ENCODE data around the gene WNK2.
"Not testable (repeated sequence)": the region's sequence is repeated elsewhere in the genome, so short reads cannot be mapped to it uniquely, and the experiment has no call there.

The WNK2 gene

DNA sequence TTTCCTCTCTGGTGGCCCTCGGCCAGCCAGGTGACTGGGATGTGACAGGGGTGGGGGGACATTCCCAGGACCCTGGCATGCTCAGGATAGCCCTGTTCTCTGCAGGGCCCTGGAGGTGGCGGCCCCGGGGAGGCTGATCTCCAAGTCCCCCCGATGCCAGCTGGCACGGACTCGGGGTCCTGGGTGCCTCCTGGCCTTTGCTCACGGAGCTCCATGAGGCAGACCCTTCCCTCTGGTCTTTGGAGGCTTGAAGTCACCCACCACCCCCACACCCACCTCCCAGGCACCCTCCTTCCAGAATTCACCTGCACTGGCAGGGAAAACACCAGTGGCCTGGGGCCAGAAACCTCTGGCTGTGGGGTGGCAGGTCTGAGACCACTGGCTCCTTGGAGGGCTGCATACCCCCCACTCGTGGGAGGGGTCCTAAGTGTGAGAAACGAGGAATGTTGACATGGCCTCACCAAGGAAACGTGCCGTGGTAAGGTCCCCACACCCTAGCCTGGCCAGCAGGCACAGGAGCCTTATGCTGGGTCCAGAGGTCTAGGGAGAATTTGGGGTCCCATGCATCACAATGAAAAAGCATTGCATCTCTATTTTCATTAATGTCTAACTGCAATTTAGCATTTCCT, 136.8 kb downstream of the WNK2 start:
- DNase-seq, result peak in 1 of 42 donors; percentile 41
- intact Hi-C loops (cut with DNase I), result no loop called here

- intact Hi-C loops (cut with DNase I), result no loop called here
- no peak for DNase-seq
Measured at GRCh38 chr9:93321220-93321610, 137.3 kb downstream of the WNK2 start.

GRCh38 chr9:93323446-93323954, 139.6 kb downstream of the WNK2 start:
- intact Hi-C loops (cut with DNase I); DNase-seq: not testable (repeated sequence)

GRCh38 chr9:93324191-93324834, 140.4 kb downstream of the WNK2 start:
- intact Hi-C loops (cut with DNase I), result no loop called here
- no peak for DNase-seq

GRCh38 chr9:93325307-93326035, 141.5 kb downstream of the WNK2 start:
- intact Hi-C loops (cut with DNase I), result no loop called here
- DNase-seq, result peak in 1 of 42 donors; percentile 20

DNA sequence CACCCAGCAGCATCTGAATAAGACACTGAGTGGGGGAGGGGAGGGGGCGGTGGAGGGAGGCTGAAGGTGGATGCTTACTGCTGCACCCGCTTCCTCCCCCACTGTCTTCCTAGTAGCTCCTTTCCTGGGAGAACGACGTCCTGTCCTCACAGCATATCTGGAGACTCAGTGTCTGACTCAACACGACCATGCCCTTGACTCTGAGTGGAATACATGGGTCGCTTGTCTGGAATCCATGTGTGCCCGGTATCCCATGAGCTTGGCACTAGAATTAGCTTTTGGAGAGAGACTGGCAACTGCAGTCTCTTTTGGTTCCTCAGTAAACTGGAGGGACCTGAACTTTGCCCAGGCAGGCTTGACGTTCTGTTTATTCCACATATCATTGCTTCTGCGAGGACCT, 142.1 kb downstream of the WNK2 start:
- peak in 1 of 42 donors; percentile 39 for DNase-seq
- intact Hi-C loops (cut with DNase I), result no loop called here

- intact Hi-C loops (cut with DNase I), result no loop called here
Measured at GRCh38 chr9:93326654-93327053, 142.7 kb downstream of the WNK2 start.

DNA sequence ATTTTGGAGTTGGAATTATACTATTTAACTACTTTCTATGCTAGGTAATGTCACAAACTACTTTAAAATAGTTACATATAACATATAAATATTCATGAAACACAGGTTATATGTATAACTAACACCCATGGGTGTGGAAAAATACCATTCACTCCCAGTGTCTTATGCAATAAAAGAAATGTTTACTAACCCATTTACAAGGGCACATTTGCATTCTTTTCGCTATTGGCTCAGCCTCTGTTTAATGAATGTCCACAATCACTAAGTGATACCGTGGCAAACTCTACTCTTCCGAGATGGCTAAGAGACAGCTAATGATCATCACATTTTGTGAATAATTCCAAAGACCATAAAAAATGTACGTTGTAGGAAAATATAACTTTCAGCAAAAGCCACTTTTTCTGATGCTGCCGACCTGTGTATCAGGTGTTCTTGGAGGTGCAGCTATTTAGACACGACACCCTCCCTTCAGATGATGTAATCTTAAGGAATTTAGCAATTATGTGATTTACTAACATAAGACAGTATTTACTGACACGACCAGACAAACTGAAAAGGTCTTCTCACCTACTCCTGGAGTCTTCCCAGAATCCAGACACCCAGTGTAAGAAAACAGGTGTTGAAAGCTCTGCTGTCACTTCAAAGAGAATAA, 145.8 kb downstream of the WNK2 start:
- DNase-seq, result no peak
- intact Hi-C loops (cut with DNase I), result no loop called here

More at GRCh38 chr9:93326654-93327053, 142.7 kb downstream of the WNK2 start:
- DNase-seq, result peak in 1 of 42 donors; percentile 34

DNA sequence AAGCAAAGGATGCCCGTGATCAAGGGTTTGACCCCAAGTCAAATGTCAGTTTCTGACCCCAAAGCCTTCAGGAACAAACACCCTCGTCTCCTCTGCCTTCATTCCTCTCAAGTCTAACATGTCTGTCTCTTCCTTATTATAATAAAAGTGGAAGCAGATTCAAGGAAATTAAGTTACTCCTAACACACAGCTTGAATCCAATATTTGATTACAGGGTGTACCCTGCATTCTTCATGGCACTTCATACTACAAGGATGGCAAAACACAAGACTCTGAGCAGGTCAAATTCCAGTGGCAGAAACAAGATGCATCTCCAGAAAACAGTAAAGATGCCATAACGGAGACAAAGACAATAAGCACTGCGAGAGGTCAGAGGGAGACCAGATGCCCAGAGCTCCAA, 148.4 kb downstream of the WNK2 start:
- intact Hi-C loops (cut with DNase I), result no loop called here

GRCh38 chr9:93336720-93337119, 152.8 kb downstream of the WNK2 start:
- no peak for DNase-seq
- intact Hi-C loops (cut with DNase I), result no loop called here

More for the DNA sequence above, 148.4 kb downstream of the WNK2 start:
- no peak for DNase-seq

DNA sequence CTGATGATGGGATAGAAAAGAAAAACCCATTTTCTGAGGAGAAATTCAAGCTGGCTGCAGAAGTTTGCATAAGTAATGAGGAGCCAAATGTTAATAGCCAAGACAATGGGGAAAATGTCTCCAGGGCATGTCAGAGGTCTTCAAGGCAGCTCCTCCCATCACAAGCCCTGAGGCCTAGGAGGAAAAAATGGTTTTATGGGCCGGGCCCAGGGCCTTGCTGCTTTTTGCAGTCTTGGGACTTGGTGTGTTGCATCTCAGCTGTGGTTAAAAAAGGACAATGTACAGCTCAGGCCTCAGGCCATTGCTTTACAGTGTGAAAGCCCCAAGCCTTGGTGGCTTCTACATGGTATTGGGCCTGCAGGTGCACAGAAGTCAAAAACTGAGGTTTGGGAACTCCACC, 154.3 kb downstream of the WNK2 start:
- intact Hi-C loops (cut with DNase I); DNase-seq: not testable (repeated sequence)

GRCh38 chr9:93340091-93340490, 156.2 kb downstream of the WNK2 start:
- no peak for DNase-seq
- intact Hi-C loops (cut with DNase I), result no loop called here

- intact Hi-C loops (cut with DNase I), result not testable (repeated sequence)
Measured at GRCh38 chr9:93341820-93342219, 157.9 kb downstream of the WNK2 start.

GRCh38 chr9:93342428-93342827, 158.5 kb downstream of the WNK2 start:
- intact Hi-C loops (cut with DNase I); DNase-seq: not testable (repeated sequence)

More at GRCh38 chr9:93341820-93342219, 157.9 kb downstream of the WNK2 start:
- DNase-seq, result not testable (repeated sequence)

DNA sequence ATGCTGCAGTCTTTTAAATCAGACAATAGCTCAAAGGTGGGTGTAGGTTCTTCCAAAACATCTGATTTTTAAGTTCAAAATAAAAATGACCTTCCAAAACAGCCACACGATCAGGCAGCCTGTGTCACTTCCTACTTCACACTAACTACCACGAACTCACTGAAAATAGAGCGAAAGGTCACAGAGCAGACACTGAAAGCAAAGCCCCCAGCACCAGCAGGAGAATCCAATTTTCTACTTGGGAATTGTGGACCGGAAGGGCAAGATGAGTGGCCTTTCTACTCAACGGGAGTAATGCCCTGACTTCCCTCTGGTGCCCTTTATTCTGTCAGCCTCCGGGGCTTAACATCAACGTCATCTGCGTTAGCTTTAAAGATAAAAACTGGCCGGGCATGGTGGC, 159.7 kb downstream of the WNK2 start:
- intact Hi-C loops (cut with DNase I), result no loop called here

GRCh38 chr9:93345643-93346230, 161.8 kb downstream of the WNK2 start:
- intact Hi-C loops (cut with DNase I), result no loop called here
- peak in 1 of 42 donors; percentile 8 for DNase-seq

More for the DNA sequence above, 159.7 kb downstream of the WNK2 start:
- no peak for DNase-seq

DNA sequence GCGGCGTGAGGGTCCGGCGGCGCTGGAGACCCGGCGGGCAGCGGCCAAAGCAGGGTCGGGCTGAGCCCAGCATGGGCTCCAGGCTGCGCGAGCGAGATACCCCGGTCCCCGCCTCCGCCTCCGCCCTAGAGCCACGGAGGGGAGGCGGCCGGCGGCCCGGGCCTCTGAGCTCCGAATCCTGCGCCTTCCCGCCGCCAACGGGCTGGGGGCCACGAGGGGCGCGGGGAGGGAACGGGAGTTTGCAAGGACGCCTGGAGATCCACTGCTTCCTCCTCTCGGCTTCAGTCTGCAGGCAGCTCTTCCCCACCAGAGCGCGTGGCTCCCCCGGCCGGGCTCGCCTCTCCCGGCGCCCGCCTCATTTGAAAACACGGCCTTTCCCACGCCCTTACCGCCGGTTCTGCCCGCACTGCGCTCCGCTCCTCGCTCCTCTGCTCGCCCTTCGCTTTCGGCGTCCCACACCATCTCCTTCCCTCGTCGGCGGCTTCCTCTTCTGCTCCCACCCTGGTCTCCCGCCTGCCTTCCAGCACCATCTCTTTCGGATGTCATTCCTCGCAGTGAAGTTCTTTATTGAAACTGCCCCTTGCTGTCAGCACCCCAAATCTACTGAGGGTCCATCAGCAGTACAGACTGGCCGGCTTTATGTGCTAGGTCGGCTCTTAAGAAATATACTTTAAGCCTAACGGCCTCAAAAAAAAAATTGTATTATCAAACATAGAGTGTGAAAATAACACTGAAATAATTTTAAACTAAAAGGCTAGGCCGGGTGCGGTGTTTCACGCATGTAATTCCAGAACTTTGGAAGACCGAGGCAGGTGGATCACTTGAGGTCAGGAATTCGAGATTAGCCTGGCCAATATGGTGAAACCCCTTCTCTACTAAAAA, 162.5 kb downstream of the WNK2 start:
- intact Hi-C loops (cut with DNase I), result no loop called here
- peak in 36 of 42 donors; percentile 10 to 67 (median 36) for DNase-seq

DNA sequence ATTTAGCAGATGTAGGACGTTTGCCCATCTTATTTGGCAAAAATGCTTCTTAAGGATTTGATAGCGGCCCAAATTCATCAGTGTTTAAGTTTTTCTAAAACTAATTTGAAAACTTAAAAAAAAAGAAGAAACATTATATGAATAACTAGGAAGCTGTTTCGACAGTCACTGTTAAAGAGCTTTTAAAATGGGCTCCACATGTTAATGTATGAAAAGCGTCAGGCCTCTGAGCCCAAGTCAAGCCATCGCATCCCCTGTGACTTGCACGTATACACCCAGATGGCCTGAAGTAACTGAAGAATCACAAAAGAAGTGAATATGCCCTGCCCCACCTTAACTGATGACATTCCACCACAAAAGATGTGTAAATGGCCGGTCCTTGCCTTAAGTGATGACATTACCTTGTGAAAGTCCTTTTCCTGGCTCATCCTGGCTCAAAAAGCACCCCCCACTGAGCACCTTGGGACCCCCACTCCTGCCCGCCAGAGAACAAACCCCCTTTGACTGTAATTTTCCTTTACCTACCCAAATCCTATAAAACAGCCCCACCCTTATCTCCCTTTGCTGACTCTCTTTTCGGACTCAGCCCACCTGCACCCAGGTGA, 163.5 kb downstream of the WNK2 start:
- DNase-seq; intact Hi-C loops (cut with DNase I): not testable (repeated sequence)
